ENCODE results near the gene ATP1A3.
"Not testable (repeated sequence)": the region's sequence is repeated elsewhere in the genome, so short reads cannot be mapped to it uniquely, and the experiment has no call there.

Gene ATP1A3

DNA sequence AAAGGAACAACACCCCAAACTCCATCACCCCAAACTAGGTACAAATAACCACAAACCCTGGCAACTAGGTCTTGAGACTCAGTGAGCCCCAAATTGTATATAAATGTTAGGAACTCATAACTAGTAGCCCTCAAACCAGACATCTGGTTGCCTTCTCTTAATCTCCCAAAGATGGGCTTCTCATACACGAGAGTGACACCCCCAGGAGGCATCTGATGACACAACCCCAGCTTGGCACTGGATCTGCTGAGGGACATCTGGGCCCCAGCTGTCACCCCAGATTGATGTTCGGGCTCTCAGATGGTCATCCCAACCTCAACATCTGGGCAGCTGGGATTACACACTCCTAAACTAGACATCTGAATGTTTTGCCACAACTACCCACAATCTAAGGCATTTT is 49.7 kb downstream of the ATP1A3 start:
- no peak for DNase-seq

- DNase-seq: no peak
Observed at GRCh38 chr19:41941410-41942202, 52.4 kb downstream of the ATP1A3 start.

DNA sequence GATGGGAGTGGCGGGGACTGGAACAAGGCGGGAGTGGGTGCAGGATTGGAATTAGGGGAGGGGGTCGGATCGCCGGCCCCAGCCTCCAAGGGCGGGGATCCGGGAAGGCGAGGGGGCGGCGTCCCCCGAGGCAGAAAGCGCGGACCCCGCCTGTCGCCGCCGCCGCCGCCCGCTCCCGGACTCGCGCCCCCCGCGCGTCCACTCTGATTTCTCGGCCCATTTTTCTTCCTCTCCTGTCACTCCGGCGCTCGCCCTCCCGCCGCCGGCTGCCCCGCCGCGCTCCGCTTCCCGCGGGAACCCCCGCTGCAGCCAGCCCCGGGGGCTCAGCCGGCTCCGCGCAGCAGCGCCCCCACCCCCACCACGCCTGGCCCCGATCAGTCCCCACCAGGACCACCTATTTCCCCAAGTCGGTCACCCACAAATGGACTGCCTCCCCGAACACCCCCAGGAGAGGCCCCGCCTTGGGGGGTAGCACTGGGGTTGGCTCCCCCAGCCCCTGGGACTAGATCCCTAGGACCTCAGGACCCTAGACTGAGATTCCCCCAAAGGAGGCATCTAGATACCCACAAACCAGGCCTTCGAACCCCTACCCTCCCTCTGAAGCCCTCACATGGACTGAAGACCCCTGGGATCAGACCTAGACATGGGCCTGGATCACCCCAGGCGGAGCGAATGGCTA is 53.2 kb downstream of the ATP1A3 start:
- DNase-seq: no peak

DNA sequence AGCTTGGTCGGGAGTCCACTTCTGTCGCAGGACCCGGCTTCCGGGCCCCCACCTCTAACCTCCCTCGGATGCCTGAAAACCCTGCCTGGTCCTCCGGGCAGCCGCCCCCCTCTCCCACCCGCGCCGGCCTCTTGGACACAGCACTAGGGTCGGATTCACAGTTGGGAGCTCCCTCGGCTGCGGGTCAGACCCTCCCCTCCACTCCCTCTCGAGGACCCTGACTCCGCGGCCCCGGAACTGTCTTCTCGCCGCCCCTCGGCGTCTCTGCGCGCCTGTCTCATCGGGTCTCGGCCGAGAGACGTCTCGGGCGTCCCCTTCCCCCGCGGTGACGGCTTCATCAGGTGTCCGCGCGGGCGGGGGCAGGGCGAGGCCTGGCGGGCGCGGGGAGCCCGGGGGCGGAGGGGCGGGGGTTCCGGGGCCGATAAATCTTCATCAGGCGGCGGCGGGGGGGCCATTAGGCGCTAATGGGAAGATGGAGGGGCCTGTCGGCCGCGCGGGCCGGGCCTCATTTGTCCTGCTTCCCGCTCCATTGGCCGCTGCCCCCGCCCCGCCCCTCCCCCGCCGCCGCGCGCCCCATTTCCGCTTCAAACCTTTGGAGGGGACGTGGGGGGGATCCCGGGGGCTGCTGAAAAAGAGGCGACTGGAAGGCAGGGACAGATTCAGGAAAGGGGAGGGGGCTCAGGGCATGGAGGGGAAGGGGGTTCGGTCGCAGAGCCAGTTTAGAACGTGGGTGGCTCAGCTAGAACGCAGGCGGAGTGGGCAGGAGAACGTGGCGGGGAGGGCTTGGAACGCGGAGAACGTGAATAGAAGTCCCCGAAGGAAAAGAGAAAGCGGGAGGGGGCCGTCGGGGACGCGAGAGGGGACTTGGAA is 53.9 kb downstream of the ATP1A3 start:
- DNase-seq: no peak

GRCh38 chr19:41939209-41939608 is 54.8 kb downstream of the ATP1A3 start:
- not testable (repeated sequence) for DNase-seq

- no peak for DNase-seq
Observed at GRCh38 chr19:41937525-41938468, 56.2 kb downstream of the ATP1A3 start.

DNA sequence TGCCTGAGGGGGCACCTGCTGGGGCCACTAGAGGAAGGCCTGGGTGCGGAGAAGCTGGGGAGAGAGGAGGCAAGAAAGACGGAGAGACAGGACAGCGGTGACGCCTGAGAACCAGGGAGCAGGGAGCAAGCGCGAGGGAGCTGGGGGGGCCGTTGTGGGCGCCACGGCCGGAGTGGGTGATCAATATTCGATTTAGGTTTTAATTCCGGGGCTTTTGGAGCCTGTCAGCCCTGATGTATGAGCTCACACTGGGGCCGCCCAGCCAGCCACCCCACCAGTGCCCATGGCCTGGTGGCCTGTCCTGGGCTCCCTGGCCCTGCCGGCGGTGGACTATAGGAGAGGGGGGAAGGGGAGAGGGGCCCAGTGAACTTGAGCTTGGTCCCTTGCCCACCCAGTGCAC is 57.1 kb downstream of the ATP1A3 start:
- DNase-seq: no peak

GRCh38 chr19:41936416-41936850 is 57.6 kb downstream of the ATP1A3 start:
- no peak for DNase-seq

DNA sequence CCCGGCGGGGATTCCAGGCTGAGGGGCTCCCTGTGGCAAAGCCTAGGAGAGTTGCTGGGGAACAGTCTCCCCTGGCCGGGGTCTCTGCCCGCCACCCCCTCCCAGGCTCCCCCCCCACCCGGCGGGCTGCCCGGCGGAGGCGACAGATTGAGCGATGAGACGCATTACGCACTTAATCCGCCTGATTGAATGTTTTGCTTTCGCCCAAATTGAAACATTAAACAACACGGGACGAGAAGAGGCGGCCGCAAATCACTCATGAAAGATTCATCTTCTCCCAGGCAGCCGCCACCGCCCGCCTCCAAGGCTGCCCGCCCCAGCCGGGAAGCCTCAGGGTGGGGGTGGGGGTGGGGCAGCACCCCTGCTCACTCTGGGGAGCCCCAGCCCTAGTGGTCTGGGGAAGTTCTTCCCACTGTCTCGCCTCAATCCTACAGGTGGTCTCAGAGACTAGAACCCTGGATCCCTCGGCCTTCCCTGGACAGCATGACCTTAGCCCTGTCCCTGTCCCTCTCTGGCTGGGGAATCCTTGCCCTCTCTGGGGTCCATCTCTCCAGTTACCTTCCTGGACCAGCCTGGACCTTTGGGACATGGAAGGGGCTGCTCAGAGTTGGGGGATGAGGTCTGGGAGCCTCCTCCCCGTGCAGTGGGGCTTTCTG is 58.1 kb downstream of the ATP1A3 start:
- no peak for DNase-seq

DNA sequence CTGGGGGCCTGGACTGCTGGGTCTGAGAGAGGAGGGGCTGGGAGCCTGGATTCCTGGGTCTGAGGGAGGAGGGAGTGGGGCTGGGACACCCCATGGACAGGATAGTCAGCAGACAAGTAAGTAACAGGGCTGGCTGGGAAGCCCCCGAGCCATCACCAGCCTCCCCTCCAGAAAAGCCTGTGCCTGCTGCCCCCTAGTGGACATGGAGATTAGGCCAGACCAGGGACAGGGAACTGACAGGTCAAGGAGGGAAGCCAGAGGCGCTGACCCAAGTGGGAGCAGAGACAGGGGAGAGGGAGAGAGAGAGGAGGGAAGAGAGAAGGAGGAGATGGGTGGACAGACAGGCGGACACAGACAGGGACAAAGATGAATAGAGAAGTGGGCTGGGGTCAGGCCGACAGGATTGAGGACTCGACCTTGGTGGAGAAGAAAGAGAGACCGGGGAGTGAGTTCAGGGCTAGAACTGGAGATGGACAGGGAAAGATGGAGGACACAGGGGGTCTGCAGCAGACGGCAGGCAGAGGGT is 59.1 kb downstream of the ATP1A3 start:
- no peak for DNase-seq

- DNase-seq: no peak
Observed at GRCh38 chr19:41933693-41934426, 60.2 kb downstream of the ATP1A3 start.

DNA sequence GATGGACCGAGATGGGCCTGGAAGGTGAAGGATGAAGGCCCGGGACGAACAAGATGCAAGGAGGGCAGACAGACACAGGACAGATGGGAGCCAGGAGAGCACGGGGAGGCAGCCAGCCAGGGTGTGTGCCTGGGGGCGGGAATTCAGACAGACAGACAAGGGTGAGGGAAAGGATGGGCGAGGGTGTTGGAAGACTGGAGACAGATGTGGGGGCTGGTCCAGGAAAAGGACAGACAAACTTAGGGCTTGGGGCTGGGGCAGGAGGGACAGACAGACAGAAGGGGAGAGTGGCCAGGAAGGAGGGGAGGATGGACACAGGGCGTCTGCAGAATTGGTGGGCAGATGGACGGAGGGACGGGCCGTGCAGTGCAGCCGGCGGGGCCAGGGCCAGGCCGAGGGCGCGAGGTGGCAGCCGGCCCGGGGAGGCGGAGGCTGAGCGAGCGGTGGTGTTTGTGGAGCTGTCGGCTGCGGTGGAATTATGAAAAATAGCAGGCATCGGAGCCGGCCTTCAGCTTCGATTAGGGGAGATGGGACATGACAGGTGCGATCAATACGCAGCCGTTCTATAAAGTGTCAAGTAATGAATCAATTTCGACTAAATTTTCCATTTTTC is 61.2 kb downstream of the ATP1A3 start:
- DNase-seq: no peak

DNA sequence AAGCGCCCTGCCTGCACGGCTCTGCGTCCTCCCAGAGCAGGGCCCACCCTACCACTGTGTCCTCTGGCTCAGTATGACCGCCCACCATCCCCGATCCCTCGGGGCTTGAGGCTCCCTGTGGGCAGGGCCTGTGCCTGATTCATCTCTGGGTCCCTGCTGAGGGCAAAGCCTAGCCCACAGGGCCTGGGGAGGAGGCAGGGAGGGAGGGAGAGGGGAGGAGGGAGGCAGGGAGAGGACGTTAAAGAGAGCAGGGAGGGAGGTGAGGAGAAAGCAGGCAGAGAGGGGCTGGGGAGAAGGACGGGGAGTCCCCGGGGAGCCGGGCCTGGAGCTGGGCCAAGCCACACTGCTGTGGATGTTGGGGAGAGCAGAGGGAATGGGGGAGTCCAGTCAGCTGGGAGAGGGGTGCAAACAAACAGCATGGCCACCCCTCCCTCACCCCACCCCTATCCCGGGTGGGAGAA is 61.7 kb downstream of the ATP1A3 start:
- no peak for DNase-seq

DNA sequence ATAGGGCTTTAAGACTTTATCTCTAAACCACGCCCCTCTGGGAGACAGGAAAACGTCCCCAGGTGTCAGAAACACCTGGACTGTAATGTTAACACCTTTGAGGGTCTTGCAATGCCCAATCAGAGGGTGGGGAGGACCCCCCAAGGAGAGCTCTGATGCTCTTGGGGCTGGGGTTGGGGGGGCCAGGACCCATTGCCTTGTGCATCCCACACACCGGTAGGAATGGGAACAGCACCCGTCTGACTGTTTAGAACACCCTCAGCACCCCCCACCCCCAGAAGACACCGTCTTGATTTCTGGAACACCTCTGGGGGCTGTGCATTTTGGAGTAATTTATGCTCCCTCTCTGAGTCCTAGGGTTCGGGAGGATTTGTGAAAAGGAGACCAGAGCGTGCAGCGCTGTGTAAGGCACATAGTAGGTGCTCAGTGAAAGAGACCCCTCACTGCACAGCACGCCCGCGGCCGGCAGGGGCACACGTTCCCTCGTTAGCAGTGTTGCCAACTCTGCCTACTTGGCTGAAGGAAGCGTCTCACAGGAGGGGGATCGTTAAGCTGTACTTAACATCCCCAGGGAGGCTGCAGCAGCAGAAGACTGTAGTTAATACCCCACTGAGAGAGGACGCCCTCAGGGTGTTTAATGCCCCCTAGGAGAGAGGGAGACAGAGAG is 63.0 kb downstream of the ATP1A3 start:
- no peak for DNase-seq

DNA sequence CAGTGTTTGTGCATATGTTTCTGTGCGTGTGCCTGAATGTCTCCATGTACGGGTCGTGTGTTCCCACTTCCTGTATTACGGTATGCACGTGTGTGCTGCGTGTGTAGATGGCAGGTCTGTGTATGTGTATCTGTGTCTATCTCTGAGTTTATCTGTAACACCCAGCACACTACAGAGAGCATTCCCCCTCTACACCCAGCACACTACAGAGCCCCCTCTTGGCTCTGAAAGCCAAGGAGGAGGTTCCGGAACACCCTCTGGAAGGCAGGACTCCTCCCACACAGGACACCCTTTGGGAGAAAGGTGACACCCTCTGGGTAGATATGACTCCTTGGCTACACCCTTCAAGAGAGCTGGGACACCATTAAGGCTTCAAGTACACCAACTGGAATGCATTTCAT is 63.7 kb downstream of the ATP1A3 start:
- DNase-seq: no peak

GRCh38 chr19:41929536-41930071 is 64.4 kb downstream of the ATP1A3 start:
- no peak for DNase-seq

DNA sequence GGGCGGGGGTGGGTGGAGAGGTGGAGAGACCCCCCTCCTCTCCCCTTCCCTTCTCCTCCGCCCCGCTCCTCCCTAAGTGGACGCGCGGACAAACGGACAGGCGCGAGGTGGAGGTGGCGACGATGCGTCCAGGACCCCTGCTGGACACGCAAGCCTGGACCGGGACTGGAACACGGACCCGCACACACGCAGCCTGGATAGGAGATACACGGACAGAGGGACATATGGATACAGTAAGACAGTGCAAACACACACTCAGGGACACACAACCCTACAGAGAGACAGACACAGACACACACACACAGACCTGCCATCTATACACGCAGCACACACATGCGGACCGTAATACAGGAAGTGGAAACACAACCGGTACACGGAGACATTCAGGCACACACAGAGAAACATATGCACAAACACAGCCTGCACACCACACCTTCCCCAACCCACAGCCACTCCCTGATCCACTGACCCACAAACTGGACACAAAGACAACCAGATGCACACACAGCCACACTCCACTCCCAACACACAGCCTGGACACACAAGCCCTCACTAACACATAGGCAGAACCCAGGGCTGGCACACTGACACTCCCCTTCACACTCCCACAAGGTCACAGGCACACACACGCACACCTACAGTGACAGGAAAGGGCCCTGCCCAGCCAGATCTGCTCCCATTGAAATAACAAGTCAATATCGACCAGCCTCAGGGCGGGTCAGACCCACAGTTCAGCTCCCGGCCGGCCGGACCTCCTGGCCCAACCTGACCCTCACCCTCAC is 65.1 kb downstream of the ATP1A3 start:
- DNase-seq: no peak

DNA sequence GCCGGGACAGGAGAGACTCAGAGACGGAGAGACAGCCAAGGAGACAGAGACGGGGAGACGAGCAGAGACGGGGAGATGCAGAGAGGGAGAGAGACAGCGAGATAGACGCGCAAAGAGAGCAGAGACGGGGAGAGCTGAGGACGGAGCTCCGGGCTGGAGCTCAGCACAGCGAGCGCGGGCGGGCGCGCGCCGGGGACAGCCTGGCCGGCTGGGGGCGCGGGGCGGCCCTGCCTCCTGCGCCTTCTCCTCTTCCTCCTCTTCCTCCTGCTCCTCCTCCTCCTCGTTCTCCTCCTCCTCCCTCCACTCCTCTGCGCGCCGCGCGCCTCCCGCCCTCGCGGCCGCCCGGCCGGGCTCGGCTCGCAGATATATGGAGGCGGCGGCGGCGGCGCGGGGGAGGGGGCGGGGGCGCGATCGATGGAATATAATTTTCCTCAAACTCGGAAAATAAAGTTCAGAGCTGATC is 65.8 kb downstream of the ATP1A3 start, which contains the start of gene ERFL:
ERFL (minus strand) TSS at position 229 of the 463 bp plus-strand sequence. CDS start 15,530 bp downstream, outside the sequence.
- no peak for DNase-seq

Data from NCI-H2107 (cell line).